ENCODE measurements around the gene MRC1. TPM values are rescaled to one million over a fixed set of nuclear protein-coding genes. Genes with fewer than 3 reads are reported as not detected.

The MRC1 gene
- total and polyA plus RNA-seq, 2 of the 8 experiments (the other 6 are each of a cell fraction or from before 2014, with no cell fraction given) = 0.03 to 0.06 TPM

GRCh38 chr10:17771017-17771416 is 38.1 kb upstream of the MRC1 start:
- H4K20me1 ChIP-seq (replicated peaks in 1 of 2; ENCODE audit: control insufficient read depth in 1 of 2, insufficient read depth in 2 of 2, low read length in 2 of 2) = no peaks in the 10 kb centered on the region
- TF ChIP-seq TAF1 (IDR thresholded peaks at IDR 0.05; ENCODE audit: low read depth, low read length) = no peak

More at GRCh38 chr10:17771017-17771416, 38.1 kb upstream of the MRC1 start:
- Histone ChIP-seq H4K5ac (ENCODE audit: insufficient read length, low read depth, low read length) (no peak overlapping the region), H2BK20ac (ENCODE audit: low read length) (no peak overlapping the region), H3K27me3 (replicated peaks in 1 of 4; ENCODE audit: control insufficient read depth in 3 of 4, extremely low read depth in 1 of 4, insufficient read depth in 3 of 4, low read length in 3 of 4) (peaks cover 3 to 4% (median 4%) of the 10 kb centered on the region in 4 experiments), H3K9me3 (ENCODE audit: insufficient read depth in 2 of 2, low read depth in 1 of 2, low read length in 1 of 2) (peaks cover 0 to 1% of the 10 kb centered on the region in 2 experiments; a peak in 1 of 4 replicates), H3K4me1 (replicated peaks in 1 of 4; ENCODE audit: control insufficient read depth in 3 of 4, insufficient read depth in 4 of 4, low read length in 3 of 4) (no peaks in the 10 kb centered on the region), H4K8ac (ENCODE audit: extremely low read depth, insufficient read depth, low read length) (no peak overlapping the region), H2BK12ac (ENCODE audit: low read depth, low read length) (no peak overlapping the region), H2AK5ac (ENCODE audit: low read depth, low read length) (no peak overlapping the region), H3K18ac (ENCODE audit: extremely low read depth, low read length) (no peak overlapping the region), H3K23ac (ENCODE audit: insufficient read length) (no peak overlapping the region), H3K4ac (replicated peaks; ENCODE audit: insufficient read length, low read depth, low read length) (no peak overlapping the region), H3K9ac (replicated peaks in 1 of 4; ENCODE audit: extremely low read depth in 1 of 4, low read depth in 3 of 4, low read length in 3 of 4) (no peak overlapping the region), H2AFZ (ENCODE audit: low read length) (no peak overlapping the region), H3K14ac (ENCODE audit: insufficient read length) (no peak overlapping the region), H3K4me2 (ENCODE audit: insufficient read depth in 1 of 2, low read depth in 2 of 2, low read length in 2 of 2) (no peak overlapping the region), H4K91ac (replicated peaks; ENCODE audit: insufficient read length, low read length) (no peak overlapping the region), H2BK15ac (ENCODE audit: low read length) (no peak overlapping the region), H2BK120ac (replicated peaks; ENCODE audit: low read depth, low read length) (no peak overlapping the region), H3K79me2 (ENCODE audit: control insufficient read depth in 1 of 2, insufficient read depth in 2 of 2, low read length in 2 of 2) (no peaks in the 10 kb centered on the region), H3K36me3 (ENCODE audit: control insufficient read depth in 2 of 4, insufficient read depth in 4 of 4, low read length in 3 of 4) (no peaks in the 10 kb centered on the region), H2BK5ac (ENCODE audit: low read depth, low read length) (no peak overlapping the region), H3K27ac (ENCODE audit: low read depth, low read length) (no peak overlapping the region), H3K56ac (replicated peaks; ENCODE audit: insufficient read length, low read depth, low read length) (no peak overlapping the region), H3K23me2 (ENCODE audit: low read depth, low read length) (no peaks in the 10 kb centered on the region), H3K4me3 (ENCODE audit: extremely low read depth in 1 of 4, insufficient read depth in 2 of 4, low read depth in 3 of 4, low read length in 4 of 4) (no peak overlapping the region), H3K79me1 (ENCODE audit: low read depth, low read length) (no peaks in the 10 kb centered on the region)
- no peak for FAIRE-seq
- no peak for DNase-seq (ENCODE audit: low read depth in 1 of 2, low spot score in 2 of 2)
- 89% methylated on average over 4 of the region's 4 CpGs; no CpG with 5 or more reads in 1 of the 2 experiments for WGBS, 2 experiments (ENCODE audit: extremely low coverage in 1 of 2, insufficient coverage in 1 of 2, insufficient read length in 1 of 2, insufficient replicate concordance in 2 of 2, low coverage in 1 of 2, low lambda C conversion rate in 2 of 2, missing lambda C conversion rate in 1 of 2)
- ChIA-PET POLR2A (ENCODE audit: partially characterized antibody) (no interaction called here), CTCF (ENCODE audit: partially characterized antibody) (no interaction called here)
